D341Med (cell line): ENCODE data around the gene STRC.
"Not testable (repeated sequence)": the region's sequence is repeated elsewhere in the genome, so short reads cannot be mapped to it uniquely, and the experiment has no call there.

Experiments used
- DNase-seq: peaks from one replicate; pipeline ENCODE4 v3.0.0; 2012; ENCODE audit warnings: low spot score

STRC gene

DNA sequence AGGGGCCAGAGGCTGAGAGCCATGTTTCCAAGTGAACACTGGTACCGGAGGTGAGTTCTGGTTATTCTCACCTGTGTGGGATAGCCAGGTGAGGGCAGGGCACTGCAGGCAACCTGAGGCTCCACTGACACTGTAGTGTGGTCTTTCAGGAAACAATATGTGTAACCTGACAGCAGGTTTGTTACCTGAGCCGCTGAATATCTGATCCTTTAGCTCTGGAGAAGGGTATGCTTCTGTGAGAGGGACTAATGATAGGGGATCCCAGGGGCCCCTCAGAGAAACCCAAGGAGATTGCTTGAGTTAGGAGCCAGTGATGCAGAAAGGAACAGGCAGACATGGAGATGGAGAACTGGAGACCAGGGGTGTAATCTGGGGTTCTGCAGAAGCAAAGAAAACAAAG, at the start of gene STRC:
TSS of gene STRC (minus strand) at position 101 of the 400 bp plus-strand sequence. CDS start at position 23, 78 bp downstream.
- not testable (repeated sequence) for DNase-seq

DNA sequence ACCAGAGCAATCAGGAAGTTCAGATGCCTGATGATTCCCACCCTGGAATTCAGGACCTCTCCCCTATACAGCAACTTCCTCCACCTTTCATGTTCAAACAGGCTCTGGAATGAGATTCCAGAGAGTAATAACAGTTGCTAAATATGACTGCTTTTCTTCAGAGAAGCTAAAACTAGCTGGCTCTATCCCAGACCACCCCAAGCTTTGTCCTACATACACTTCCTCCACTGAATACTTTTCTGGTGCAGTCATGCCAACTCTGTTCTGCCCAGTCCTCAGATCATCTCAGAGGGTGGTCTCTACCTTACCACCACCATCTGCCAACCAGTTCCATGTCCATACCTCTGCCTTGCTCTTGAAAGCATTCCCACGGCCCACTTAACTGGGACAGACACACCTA, 47.6 kb upstream of the STRC start:
- DNase-seq, result not testable (repeated sequence)

DNA sequence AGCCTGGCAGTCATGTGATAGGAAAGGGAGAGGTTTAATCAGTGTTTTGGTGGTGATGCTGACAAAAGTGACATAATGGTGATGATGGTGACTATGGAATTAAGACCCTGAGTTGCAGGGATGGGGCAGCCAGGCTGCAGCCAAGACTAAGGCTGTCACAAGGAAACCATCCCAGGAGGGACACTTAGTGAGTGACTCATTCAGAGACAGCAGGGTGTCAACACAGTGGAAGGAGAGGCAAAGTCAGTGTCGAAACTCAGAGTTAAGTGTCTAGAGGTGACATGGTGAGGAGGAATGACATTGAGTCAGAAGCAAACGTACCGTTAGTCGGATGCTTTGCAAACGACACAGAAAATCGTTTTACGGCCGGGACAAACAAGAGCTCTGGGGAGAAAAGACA, 44.7 kb upstream of the STRC start:
- not testable (repeated sequence) for DNase-seq

DNA sequence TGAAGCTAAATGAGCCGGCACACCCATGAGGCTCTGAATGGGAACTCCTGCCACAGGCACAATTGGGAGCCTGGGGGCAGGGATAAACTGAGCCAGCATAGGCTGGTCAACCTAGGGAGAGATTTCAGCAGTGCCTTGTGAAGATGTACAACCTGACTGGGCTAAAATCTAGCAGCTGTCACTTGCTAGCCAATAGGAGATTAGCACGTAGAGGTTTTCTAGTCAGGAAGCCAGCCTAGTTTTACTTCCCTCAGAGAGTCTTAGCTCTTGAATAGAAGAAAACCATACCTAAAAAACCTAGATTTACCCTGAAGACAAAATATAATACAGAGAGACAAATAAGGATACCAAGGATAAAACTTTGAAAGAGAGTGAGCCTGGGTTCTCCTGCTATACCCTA, 43.7 kb upstream of the STRC start:
- DNase-seq, result not testable (repeated sequence)

DNA sequence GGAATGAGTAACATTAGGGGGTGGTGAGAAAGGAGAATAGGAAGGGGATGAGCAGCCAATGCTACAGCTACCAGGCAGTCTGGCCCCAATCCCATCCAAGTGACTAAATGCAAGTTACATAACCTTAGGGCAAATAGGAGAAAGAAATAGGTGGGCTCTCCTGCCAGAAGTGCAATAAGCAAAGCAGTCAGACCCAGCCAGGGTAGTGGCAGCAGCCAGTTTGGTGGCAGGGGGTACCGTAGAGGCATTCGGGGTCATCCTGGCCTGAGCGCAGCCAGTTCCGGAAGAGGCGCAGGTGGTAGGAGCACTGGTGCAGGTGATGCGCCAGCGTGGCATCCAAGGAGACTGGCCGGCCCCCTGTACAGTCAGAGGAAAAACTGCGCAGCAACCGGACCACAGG, 41.1 kb upstream of the STRC start:
- not testable (repeated sequence) for DNase-seq

DNA sequence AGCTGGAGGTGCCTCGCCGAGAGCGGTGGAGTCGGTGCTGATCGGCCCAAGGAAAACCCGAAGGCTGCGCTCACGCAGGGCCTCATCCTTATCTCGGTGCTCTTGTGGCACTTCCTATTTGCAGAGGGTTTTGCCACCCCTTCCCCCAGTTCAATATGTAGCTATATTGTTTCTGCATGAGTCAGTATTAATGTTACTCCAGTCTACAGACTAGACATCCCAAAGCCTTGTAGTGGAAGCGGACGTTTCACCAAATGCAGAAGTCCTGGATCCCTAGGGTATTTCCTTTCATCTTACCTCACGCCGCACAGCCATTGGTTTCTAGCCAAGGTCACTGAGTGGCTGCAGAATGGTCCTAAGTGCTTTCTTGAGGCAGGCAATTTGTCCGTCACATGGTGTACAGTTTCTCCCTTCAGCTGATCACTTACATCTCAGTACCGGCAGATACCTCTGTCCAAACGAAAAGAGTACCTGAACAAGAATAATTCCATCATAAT, 30.9 kb upstream of the STRC start:
- not testable (repeated sequence) for DNase-seq

DNA sequence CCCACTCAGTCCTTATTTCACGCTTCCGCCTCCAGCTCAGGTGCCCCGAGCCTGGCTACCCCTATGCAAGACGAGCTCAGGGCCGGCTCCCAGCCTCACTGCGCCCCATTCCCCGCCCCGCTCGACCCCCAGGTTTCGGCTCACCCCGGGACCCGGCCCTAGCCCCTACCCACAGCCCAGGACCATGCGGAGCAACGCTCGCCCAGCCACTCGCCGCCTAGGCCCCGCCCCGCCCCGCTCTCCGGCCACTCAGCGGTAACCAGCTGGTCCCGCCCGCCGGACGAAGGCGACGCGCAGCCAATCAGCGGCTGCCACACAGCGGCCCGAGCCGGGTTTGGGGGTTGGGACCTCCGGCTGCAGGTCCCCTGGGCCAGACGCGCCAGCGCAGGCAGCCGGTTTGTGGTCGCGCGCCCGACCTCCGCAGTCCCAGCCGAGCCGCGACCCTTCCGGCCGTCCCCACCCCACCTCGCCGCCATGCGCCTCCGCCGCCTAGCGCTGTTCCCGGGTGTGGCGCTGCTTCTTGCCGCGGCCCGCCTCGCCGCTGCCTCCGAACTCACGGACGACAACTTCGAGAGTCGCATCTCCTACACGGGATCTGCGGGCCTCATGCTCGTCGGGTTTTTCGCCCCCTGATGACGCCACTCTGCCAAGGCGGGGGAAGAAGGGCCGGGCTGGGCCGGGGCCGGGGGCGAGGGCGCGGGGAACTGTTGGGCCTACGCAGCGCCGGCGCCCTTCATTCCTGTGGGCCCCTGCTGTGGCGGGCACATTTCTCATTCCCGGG, 30.2 kb upstream of the STRC start, which contains the start of gene CATSPER2:
TSS of gene CATSPER2 (minus strand) at position 196 of the 781 bp plus-strand sequence. CDS start 783 bp downstream, outside the sequence.
- DNase-seq, result no peak

DNA sequence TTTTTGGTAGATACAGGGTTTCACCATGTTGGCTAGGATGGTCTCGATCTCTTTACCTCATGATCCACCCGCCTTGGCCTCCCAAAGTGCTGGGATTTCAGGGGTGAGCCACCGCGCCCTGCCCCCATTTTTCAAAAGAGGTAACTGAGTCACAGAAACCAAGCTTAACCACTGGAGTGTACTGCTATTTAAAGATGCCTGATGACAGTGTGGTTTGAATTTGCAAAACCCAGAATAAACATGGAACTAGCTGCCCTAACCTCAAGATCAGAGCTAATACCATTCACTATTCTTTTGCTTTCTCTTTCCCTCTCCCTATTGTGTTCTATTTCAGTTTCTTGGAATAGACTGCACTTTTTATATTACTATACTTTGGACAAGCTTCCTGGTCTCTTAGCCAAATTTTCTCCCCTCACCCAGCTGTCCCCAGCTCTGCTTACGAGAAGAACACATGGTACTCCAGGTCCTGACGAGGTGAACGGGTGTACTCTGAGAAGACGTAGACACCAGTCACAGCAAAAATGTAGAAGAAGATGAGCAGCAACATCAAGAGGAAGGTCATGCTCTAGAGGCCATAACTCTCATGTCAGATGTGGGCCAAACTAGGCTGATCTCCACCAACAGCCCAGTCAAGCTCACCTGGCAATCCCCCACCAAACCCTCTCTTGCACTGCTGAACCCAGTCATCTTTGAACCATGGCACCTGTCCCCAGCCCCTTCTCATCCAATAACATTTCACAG, 20.0 kb upstream of the STRC start:
- DNase-seq, result not testable (repeated sequence)

DNA sequence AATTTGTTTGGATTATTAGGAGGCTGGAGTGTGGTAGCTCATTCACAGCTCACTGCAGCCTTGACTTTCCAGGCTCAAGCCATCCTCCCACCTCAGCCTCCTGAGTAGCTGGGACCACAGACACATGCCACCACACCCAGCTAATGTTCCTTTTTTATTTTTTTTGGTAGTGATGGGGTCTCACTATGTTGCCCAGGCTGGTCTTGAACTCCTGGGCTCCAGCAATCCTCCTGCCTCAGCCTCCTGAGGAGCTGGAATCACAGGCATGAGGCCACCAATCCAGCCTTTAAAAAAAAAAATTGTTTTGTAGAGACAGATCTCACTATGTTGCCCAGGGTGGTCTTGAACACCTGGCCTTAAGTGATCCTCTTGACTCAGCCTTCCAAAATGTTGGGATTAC, 8.3 kb upstream of the STRC start:
- DNase-seq, result not testable (repeated sequence)

DNA sequence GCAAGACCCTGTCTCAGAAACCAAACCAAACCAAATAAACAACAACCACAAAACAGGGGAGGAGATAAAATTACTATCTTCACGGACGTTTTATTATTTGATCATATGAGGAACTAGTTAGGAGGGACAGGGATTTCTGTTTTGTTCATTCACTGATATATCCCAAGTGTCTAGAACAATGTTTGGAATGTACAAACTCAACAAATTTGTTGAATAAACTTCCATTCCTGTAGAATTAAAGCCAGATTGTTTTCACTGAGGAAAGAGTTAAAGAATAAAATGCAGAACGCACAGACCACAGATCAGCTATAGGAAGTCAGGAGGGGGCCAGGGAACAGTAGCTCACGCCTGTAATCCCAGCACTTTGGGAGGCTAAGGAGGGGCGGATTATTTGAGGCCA, 6.5 kb upstream of the STRC start:
- DNase-seq, result no peak

DNA sequence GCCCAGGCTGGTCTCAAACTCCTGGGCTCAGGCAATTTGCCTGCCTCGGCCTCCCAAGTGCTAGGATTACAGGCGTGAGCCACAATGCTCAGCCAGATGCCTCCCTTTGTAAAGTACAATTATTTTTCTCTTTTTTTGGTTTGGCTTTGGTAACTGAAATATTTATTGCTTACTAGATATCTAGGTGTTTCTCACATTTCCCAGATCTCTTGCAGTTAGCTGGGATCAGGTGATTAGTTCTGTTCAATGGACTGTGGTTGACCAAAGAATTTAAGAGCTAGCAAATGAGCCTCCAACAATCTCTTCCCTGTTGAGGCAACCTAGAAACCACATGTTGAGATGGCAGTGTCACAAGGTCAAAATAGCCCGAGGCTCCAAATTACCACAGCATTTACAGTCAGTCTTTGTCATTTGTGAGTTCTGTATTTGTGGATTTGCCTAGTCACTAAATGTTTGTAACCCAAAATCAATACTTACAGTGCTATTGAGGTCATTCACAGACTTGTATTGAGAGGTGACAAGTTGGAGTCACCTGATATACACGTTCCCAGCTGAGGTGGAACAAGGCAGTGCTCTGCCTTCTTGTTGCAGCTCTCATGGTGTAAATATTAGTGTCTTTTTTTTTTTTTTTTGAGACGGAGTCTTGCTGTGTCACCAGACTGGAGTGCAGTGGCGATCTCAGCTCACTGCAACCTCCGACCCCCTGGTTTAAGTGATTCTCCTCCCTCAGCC, 3.6 kb upstream of the STRC start:
- not testable (repeated sequence) for DNase-seq

DNA sequence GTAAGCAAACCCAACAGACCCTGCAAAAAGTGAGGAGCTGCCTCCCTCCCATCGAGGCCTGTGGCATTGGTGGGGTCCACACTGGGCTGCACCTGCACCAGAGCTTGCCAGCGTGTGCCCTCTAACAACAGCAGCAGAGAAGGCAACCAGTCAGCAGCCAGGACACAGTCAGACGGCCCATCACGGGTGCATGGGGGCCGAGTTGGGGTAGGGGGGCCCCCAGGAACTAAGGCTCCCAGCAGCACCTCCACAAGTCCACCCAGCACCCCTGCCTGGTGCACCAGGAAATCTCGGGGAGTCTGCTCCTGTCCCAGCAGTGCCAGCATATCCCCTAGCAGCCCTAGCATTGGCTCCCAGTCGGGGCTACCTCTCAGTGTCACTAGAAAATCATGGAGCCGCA, 850 bp downstream of the STRC start:
- not testable (repeated sequence) for DNase-seq

DNA sequence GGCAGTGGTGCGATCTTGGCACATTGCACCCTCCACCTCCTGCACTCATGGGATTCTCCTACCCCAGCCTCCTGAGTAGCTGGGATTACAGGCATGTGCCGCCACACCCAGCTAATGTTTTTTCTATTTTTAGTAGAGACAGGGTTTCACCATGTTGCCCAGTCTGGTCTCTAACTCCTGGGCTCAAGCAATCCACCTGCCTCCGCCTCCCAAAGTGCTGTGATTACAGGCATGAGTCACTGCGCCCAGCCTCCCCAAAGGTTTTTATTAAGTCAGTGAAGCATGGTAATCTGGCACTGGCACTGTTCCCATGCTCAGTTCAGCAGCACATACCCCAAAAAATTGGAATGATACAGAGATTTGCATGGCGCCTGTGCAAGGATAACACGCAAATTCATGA, 16.4 kb downstream of the STRC start:
- peak; percentile 64 for DNase-seq

DNA sequence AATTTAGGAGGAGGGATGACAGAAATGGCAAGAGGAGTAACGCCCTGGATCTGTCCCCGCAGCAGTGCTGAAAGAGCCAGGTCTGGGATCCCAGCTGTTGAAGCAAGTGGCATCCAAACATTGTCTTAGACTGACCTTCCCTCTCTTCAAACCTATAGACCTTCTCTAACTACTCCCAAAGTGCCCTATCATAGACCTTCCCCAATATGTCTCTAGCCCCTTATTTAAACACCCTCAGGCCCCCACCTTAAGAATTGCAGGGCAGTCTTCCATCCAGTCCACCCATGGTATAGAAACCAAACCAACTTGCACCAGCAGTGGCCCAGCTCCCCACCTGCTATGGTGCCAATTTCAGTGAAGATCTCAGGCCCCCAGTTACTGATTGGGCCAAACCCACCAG, 18.4 kb downstream of the STRC start:
- not testable (repeated sequence) for DNase-seq

DNA sequence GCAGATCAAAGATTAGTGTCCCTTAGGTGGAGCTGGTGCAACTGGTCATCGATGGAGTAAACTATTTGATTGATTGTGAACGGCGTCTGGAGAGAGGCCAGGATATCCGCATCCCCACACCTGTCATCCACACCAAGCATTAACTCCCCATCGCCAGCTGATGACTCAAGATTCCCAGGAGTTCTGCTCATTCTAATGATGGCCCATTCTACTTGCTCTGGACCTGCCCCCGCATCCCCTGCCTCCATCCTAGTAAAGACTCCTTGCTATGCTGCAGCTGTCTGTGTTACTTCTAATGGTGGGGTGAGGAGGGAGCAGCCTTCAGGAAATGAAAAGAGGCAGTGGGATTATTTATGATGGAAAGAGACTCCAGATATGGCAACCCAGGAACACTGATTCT, 19.5 kb downstream of the STRC start:
- DNase-seq, result not testable (repeated sequence)

DNA sequence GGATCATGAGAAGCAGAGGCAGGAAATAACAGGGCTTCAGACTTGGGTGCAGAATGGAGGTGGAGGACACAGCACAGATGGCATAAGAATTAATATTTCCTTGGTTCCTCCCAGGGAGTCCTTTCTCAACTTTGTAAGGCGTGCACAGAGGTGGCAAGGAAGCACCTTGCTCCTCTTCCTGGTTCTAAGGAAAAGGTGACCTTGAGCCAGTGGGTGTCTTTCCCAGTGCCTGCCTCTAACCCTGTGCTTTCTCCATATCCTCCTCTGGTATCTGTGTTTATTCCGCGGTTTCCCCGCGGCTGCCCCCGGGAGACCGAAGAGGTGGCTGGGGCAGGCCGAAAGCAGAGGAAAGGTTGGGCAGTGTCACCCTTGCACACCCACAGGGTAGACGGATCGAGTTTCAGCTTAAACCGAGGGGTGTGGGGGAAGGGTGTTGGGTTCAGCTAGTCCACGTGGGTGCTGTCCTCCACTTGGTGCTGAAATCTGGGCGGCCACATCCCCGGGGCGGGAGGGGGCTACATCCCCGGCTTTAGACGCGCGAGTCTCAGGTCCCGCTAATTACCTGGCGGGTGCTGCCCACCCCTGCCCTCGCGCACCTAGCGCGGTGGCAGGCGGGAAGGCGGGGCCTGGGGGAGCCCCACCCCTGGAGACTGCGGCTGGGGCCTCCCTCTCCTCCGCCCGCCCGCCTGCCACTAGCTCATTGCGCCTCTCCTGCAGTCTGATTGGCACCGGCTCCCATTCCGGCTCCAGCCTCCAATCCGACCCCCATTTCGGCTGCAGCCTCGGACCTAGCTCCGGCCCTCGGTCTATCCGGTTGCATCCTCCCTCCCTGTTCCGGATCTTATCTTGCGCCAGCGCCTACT, 25.0 kb downstream of the STRC start, which contains the start of gene CKMT1B:
TSS of gene CKMT1B (plus strand) at position 700 of the 863 bp plus-strand sequence. CDS start 192 bp downstream, outside the sequence.
- DNase-seq, result not testable (repeated sequence)

DNA sequence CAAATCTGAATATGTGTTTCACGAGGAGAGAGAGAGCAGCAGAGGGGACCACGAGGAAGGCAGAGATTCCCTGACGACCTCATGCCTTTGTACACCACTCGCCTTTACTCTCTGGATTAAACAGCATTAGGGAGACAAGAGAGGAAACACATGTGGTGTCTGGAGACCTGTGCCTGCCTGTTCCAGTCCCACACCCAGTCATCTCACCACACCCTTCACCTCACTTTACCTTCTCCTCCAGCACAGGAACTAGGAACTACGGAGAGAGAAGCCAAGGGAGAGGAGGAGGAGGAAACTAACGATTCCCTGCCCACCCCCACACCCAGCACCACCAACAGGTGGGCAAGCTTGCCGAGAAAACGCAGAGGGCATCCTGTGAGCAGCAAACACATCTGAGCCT, 25.8 kb downstream of the STRC start:
- DNase-seq, result not testable (repeated sequence)

DNA sequence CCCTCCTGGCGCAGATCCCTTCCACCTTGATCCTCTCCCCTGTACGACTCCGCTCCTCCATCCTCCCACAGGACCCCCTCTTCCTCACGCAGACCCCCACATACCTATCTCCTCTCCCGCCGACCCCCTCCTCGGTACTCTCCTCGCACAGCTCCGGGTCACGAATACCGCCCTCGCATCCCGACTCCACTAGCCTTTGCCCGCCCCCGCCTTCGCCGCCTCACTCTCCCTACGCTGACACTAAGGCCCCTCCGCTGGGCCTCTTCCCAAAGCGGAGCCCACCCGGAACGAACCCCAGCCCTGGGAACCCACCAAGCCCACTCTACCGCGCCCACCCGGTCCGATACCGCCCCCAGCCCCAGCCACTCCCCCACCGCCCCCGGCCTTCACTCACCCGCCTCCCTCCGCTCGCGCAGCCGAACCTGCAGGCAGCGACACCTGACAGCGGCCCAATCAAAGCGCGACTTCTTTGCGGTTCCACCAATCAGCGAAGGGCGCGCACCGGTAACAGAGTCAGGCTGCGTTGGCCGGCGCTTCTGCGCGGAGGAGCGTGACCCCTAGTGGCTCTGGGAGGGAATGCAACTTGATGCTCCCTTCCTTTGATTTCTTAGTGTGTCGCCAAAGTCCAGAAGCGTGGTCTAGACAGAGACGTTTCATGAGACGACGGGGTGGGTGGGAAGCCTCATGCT, 28.7 kb downstream of the STRC start, which contains the start of gene PPIP5K1:
TSS of gene PPIP5K1 (minus strand) at position 431 of the 689 bp plus-strand sequence. CDS start 5,704 bp downstream, outside the sequence.
- not testable (repeated sequence) for DNase-seq

DNA sequence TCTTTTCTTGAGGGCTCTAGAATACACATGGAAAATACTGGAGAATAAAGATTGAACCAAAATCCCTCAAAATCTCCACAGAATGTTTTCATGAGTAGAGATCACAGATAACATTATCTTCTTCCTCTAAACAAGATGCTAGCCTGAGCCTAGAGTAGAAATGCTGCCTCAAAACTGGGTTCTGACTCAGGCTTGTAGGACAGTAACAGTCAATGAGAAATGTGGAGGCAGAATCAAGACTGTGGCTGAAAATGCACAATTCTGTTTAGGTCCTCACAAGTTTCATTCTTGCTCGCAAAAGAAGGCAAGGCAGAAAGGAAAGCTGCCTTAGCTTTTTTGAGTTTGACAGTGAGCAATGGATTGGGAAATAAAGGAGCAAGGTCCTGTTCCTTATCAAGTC, 44.0 kb downstream of the STRC start:
- not testable (repeated sequence) for DNase-seq

DNA sequence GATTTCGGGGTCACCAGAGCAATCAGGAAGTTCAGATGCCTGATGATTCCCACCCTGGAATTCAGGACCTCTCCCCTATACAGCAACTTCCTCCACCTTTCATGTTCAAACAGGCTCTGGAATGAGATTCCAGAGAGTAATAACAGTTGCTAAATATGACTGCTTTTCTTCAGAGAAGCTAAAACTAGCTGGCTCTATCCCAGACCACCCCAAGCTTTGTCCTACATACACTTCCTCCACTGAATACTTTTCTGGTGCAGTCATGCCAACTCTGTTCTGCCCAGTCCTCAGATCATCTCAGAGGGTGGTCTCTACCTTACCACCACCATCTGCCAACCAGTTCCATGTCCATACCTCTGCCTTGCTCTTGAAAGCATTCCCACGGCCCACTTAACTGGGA, 52.0 kb downstream of the STRC start:
- DNase-seq, result not testable (repeated sequence)
